ENCODE data around the gene ATP6V0B.

ATP6V0B gene

DNA sequence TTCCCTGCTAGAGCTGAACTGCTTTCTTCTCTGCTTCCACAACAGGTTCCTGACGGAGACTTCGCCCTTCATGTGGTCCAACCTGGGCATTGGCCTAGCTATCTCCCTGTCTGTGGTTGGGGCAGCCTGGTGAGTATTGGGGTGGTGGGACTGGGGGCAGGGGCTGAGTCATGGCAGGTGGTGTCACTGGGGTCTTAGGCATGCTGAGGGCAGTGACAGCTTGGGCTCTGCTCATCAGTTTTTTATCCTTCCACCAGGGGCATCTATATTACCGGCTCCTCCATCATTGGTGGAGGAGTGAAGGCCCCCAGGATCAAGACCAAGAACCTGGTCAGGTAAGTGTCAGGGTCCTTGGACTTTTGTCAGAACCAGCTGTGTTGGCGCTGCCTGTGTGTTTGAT lies 1.3 kb downstream of the ATP6V0B start:
- peaks cover 54% of the 10 kb centered on the region for H3K4me1 ChIP-seq (ENCODE audit: insufficient read depth, low read length, poor library complexity, severe bottlenecking)
- H4K20me1 ChIP-seq (ENCODE audit: insufficient read depth, low read length, poor library complexity, severe bottlenecking) = peaks cover 36% of the 10 kb centered on the region
- H3K36me3 ChIP-seq (ENCODE audit: insufficient read depth, low read length) = no peaks in the 10 kb centered on the region
- peak overlapping the region; percentile 93 for H3K4me2 ChIP-seq (ENCODE audit: low read depth, low read length, poor library complexity, severe bottlenecking)
- H3K9ac ChIP-seq (ENCODE audit: low read depth, low read length, poor library complexity, severe bottlenecking) = peak overlapping the region; percentile 90
- H3K27me3 ChIP-seq (ENCODE audit: insufficient read depth, low read length, poor library complexity, severe bottlenecking) = no peaks in the 10 kb centered on the region
- peaks cover 43% of the 10 kb centered on the region for H3K79me2 ChIP-seq (ENCODE audit: insufficient read depth, low read length)
- H3F3A ChIP-seq (ENCODE audit: low read depth) = no peaks in the 10 kb centered on the region; the same call in 1 of the 2 replicates
- no peak for TF ChIP-seq EZH2phosphoT487 (IDR thresholded peaks at IDR 0.05; ENCODE audit: borderline replicate concordance)
- TF ChIP-seq, protein P1, sequence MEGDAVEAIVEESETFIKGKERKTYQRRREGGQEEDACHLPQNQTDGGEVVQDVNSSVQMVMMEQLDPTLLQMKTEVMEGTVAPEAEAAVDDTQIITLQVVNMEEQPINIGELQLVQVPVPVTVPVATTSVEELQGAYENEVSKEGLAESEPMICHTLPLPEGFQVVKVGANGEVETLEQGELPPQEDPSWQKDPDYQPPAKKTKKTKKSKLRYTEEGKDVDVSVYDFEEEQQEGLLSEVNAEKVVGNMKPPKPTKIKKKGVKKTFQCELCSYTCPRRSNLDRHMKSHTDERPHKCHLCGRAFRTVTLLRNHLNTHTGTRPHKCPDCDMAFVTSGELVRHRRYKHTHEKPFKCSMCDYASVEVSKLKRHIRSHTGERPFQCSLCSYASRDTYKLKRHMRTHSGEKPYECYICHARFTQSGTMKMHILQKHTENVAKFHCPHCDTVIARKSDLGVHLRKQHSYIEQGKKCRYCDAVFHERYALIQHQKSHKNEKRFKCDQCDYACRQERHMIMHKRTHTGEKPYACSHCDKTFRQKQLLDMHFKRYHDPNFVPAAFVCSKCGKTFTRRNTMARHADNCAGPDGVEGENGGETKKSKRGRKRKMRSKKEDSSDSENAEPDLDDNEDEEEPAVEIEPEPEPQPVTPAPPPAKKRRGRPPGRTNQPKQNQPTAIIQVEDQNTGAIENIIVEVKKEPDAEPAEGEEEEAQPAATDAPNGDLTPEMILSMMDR (conservative IDR thresholded peaks at IDR 0.05; ENCODE audit: low read length) = peak; percentile 38
- no peak overlapping the region for H2AFZ ChIP-seq (ENCODE audit: low read length)
- no peaks in the 10 kb centered on the region for H3K9me3 ChIP-seq (ENCODE audit: insufficient read depth, low read depth, low read length)
- H3K4me3 ChIP-seq (ENCODE audit: low read length, poor library complexity, severe bottlenecking) = peak overlapping the region; percentile 91
- H3K9me2 ChIP-seq (replicated peaks; ENCODE audit: low read depth, low read length) = no peaks in the 10 kb centered on the region

- Histone ChIP-seq H3K4me1 (ENCODE audit: insufficient read depth, low read length, poor library complexity, severe bottlenecking) (peaks cover 54% of the 10 kb centered on the region), H3K9me2 (replicated peaks; ENCODE audit: low read depth, low read length) (no peaks in the 10 kb centered on the region), H3K9me3 (ENCODE audit: insufficient read depth, low read depth, low read length) (no peaks in the 10 kb centered on the region), H3K4me2 (ENCODE audit: low read depth, low read length, poor library complexity, severe bottlenecking) (peak overlapping the region; percentile 93), H2AFZ (ENCODE audit: low read length) (no peak overlapping the region), H3K79me2 (ENCODE audit: insufficient read depth, low read length) (peaks cover 46% of the 10 kb centered on the region), H4K20me1 (ENCODE audit: insufficient read depth, low read length, poor library complexity, severe bottlenecking) (peaks cover 36% of the 10 kb centered on the region), H3K9ac (ENCODE audit: low read depth, low read length, poor library complexity, severe bottlenecking) (no peak overlapping the region), H3F3A (ENCODE audit: low read depth) (no peaks in the 10 kb centered on the region; the same call in 1 of the 2 replicates), H3K27me3 (ENCODE audit: insufficient read depth, low read length, poor library complexity, severe bottlenecking) (no peaks in the 10 kb centered on the region), H3K4me3 (ENCODE audit: low read length, poor library complexity, severe bottlenecking) (peak overlapping the region; percentile 91), H3K36me3 (ENCODE audit: insufficient read depth, low read length) (no peaks in the 10 kb centered on the region)
- TF ChIP-seq, protein P1 (conservative IDR thresholded peaks at IDR 0.05; ENCODE audit: low read length) = no peak
- TF ChIP-seq EZH2phosphoT487 (IDR thresholded peaks at IDR 0.05; ENCODE audit: borderline replicate concordance) = no peak
Observed at GRCh38 chr1:43976890-43977289, 2.1 kb downstream of the ATP6V0B start.

GRCh38 chr1:43977376-43978263 lies 2.9 kb downstream of the ATP6V0B start:
- Histone ChIP-seq H3K9me2 (replicated peaks; ENCODE audit: low read depth, low read length) (no peaks in the 10 kb centered on the region), H3K36me3 (ENCODE audit: insufficient read depth, low read length) (no peaks in the 10 kb centered on the region), H3K4me3 (ENCODE audit: low read length, poor library complexity, severe bottlenecking) (peak overlapping the region; percentile 78), H3K27me3 (ENCODE audit: insufficient read depth, low read length, poor library complexity, severe bottlenecking) (no peaks in the 10 kb centered on the region), H3K9ac (ENCODE audit: low read depth, low read length, poor library complexity, severe bottlenecking) (peak overlapping the region; percentile 72), H3K79me2 (ENCODE audit: insufficient read depth, low read length) (peaks cover 47% of the 10 kb centered on the region), H4K20me1 (ENCODE audit: insufficient read depth, low read length, poor library complexity, severe bottlenecking) (peaks cover 36% of the 10 kb centered on the region), H3K4me2 (ENCODE audit: low read depth, low read length, poor library complexity, severe bottlenecking) (peak overlapping the region; percentile 93), H3K9me3 (ENCODE audit: insufficient read depth, low read depth, low read length) (no peaks in the 10 kb centered on the region), H2AFZ (ENCODE audit: low read length) (no peak overlapping the region), H3F3A (ENCODE audit: low read depth) (no peaks in the 10 kb centered on the region; the same call in 1 of the 2 replicates), H3K4me1 (ENCODE audit: insufficient read depth, low read length, poor library complexity, severe bottlenecking) (peaks cover 54% of the 10 kb centered on the region)
- TF ChIP-seq, protein P1 (conservative IDR thresholded peaks at IDR 0.05; ENCODE audit: low read length) = no peak
- TF ChIP-seq EZH2phosphoT487 (IDR thresholded peaks at IDR 0.05; ENCODE audit: borderline replicate concordance) = no peak

Data from Loucy (cell line).